Neural cell (in vitro differentiated cells): ENCODE data around the gene ADAD2.

Experiments
- CTCF ChIP-seq: fragments of 450-650 bp; IDR thresholded peaks from 2 replicates; pipeline ENCODE4 v1.5.1; 2014; ENCODE audit warnings: antibody characterized with exemption, mild to moderate bottlenecking, moderate library complexity; ENCODE audit not compliant: poor library complexity, severe bottlenecking
- EP300 ChIP-seq: fragments of 450-650 bp; conservative IDR thresholded peaks from 2 replicates; pipeline ENCODE4 v1.6.1; 2014; ENCODE audit warnings: antibody characterized with exemption, mild to moderate bottlenecking, moderate library complexity; ENCODE audit not compliant: poor library complexity, severe bottlenecking
- MXI1 ChIP-seq: fragments of 450-650 bp; conservative IDR thresholded peaks from 2 replicates; pipeline ENCODE4 v1.6.1; 2014; ENCODE audit warnings: antibody characterized with exemption, mild to moderate bottlenecking; ENCODE audit not compliant: poor library complexity, severe bottlenecking
- SMC3 ChIP-seq: fragments of 450-650 bp; conservative IDR thresholded peaks from 2 replicates; pipeline ENCODE4 v1.6.1; 2014; ENCODE audit warnings: antibody characterized with exemption, mild to moderate bottlenecking, moderate library complexity; ENCODE audit not compliant: poor library complexity

GRCh38 chr16:84229471-84229870 is 38.5 kb downstream of the ADAD2 start:
- TF ChIP-seq CTCF (no peak), MXI1 (no peak), SMC3 (no peak), EP300 (no peak)
